Fibroblast of gingiva (primary cell): ENCODE results near the gene SLC6A2.
A peak's percentile ranks its signal among the peaks of the same experiment; 100 is the strongest.

ENCODE experiments used
- DNase-seq: peaks from one replicate; pipeline ENCODE4 v3.0.0-alpha.2; 2011; ENCODE audit warnings: low read depth

Gene SLC6A2

DNA sequence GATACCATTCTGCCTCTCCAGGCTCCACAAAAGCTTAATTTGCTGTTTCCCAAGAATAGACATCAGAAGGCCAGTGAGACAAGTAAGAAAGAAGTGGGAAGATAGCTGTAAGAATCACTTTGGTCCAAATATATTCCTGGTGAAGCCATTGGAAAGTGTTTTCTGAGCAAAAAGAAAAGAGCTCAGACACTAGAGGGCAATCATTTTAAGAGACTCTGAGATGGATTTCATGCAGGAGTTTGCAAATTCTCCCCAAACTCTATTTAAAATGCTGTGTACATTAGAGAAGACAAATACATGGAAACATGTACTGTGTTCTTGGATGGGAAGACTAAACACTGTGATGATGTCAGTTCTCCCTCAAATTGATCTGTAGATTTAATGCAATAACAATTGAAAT lies 8.0 kb upstream of the SLC6A2 start:
- DNase-seq, result no peak

DNA sequence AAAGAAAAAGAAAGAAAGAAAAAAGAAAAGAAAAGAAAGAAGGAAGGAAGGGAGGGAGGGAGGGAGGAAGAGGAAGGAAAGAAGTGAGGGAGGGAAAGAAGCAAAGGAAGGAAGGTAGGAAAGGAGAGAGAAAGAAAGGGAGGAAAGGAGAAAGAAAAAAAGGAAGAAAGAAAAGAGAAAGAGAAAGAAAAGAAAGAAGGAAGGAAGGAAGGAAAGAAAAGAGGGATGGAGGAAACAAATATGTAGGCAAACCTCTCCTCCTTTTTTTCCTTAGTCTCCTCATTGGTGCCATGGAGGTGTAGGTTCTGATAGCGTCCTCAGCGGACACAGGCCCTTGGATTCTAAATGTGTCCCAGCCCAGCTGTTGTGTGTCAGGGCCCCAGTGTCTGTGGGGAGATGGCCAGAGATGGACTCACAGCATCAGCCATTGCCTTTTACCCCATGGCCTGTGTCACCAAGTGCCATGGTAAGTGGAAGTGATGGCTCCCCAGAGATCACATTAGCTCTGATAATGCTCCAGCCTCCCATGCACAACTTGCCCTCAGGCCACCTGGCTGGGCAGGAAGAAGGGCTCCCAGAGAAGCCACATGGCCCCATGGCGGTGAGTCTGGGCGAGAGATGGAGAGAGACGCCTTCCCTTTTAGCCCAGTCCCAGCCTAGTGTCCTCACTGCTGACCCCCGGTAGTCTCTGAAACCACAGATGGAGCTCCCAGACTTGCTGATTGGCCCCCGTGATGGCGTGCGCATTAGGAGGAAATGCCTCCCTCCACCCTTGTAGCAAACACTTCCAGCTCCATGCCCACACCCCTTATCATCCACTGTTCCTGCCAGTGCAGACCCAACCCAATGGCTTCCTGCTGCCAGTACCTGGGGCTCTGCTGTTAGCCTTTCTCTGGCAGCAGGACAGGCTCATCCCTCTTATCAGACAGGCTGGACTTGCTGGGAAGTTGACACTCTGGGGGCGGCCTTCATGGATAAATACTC lies 3.7 kb upstream of the SLC6A2 start:
- DNase-seq, result no peak

DNA sequence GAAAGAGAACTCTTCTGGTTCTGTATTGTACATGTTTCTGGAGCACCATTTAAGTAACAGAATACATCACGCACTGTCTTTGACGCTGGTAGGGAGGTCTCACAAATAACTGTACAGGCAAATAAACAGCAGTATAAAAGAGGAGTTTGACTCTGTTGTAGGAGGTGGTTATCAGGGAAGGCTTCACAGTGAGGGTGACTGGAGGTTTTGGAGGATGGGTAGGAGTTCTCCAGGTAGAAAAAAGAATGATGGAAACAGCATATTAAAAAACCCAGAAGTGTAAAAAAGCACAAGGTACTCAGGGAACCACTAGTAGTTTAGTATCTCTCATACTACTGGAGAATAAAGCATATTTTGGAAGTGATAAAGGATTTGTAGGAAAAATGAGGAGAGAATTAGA lies 2.7 kb upstream of the SLC6A2 start:
- DNase-seq, result no peak

DNA sequence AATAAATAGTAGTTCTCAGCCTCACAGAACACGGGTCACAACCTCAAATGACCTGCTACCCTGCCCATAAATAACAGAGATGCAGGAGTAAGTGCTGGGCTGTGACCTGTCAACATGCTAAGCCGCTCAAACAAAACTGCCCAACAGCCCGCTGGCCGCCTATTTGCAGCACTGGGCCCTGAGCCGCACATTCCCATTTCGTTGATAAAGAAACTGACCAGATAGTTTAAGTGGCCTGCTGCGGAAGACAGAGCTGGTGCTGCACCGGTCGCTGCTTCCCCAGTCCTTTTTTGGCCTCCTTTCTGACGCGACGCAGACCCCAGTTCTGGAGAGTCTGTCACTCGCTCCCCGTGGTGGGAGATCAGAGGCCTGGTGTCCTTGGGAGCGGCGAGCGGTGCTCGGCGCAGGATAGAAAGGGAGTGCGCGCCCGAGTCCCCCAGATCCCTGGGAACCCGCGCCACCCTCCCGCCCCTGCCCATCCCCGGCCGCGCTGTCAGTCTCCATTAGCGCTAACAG lies 349 bp upstream of the SLC6A2 start:
- no peak for DNase-seq

DNA sequence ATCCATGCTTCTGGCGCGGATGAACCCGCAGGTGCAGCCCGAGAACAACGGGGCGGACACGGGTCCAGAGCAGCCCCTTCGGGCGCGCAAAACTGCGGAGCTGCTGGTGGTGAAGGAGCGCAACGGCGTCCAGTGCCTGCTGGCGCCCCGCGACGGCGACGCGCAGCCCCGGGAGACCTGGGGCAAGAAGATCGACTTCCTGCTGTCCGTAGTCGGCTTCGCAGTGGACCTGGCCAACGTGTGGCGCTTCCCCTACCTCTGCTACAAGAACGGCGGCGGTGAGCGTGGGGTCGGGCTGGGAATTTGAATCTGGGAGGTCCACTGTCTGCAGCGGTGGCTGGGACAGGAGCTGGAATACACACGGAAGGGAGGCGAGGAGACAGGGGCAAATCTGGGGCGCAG lies 904 bp downstream of the SLC6A2 start:
- DNase-seq, result no peak

DNA sequence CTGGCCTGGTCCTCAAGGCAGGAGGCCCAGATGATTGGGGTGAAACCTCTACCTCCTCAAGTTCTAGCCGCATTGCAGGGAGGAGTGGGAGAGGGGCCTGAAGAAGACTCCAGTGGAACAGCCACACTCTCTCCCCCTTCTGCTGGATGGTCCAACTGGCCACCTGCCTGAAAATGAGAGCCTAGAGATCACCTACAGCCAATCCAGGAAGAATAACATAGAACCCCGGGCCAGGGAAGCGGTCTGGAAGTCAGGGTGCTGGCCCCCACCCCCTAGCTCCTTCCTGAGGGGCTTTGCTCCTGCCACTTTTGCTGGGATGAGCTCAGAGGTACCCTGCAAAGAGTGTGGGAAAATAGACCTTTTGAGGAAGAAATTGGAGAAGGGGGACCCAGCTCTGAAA lies 1.8 kb downstream of the SLC6A2 start:
- DNase-seq, result no peak

DNA sequence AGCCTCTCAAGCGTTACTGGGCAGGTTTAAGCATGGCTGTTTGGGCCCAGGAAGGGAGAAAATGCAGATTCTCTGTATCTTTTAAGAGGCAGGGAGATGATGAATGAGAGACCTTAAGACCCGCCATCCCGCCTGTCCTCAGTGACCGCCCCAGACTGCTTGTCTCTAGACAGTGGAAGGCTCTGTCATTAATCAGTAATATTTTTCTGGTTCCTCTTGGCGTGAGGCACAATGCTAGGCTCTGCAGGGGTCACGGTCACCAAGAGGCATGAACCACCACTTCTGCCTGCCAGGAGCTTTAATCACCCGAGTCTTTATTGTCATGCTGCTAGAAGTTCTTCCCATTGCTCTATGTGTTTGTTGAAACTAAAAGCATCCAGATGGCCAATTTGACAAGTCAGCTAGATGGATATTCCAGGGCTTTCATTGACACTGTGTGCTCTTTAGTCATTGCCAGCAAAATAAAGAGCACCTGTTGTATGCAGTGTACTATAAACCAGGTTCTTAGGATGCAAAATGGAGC lies 3.2 kb downstream of the SLC6A2 start:
- no peak for DNase-seq

DNA sequence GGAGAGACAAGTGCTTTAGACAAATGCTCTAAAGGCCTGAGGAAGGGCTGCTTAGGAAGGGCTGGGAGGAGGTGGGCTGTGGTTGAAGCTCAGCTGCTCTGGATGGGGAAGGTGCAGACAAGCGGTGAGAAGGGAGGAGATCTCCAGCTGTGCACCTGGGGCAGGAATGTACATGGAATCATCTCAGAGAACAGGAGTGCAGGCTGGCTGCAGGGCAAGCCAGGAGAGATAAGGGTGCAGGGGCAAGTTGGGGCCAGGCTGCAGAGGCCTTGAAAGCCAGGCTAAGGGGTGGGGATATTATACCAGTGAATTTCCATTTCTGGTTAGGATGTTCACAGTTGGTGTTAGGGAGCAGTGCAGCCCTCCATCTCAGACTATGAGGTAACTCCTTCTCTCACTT lies 4.2 kb downstream of the SLC6A2 start:
- no peak for DNase-seq

DNA sequence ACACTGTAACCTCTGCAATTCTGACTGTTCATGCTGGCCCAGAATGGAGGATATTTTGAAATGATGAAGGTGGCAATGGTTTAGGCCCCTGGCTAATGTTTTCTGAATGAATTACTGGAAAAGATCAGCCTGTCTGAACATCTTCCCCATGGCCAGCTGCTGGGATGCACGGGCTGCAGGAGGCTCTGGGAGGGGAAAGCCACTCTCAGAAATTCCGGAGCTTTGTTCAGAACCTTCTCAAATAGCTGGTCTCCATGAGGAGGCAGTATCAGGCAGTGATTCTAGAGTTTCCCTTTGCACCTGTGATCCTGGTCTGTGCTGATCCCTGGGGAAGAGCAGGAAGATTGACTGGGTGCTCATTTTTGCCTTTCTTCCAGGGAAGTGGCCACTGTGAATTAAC lies 5.0 kb downstream of the SLC6A2 start:
- no peak for DNase-seq

DNA sequence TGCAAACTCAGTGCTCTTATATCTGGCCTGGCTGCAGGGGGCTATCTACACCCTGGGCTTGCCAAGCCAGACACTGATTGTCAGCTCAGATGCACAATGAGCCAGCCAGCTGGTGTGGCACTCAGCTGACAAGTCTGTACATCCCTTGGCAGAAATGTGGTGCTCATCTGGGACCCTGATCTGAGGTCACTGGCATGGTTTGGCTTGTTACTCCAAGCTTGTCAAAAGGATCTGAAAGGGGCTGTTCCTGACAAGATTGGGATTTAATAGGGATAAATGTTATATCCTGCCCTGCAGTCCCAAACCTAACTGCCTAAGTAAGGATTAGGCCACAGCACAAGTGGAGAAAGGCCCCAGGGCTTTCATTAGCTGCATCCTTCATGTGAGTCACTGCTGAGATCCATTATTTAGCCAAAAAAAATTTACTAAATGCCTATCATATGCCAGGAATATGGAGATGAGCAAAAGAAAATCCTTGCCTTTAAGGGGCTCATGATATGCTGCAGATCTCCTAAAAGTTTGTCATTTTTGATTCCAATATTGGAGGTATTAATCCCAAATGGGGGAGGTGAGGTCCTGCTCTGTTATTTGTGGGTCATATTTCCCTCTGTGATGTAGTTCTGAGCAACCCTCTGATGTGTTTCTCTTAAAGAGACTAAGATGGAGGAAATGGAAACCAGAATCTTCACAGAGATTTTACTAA lies 6.3 kb downstream of the SLC6A2 start:
- peak; percentile 70 for DNase-seq

DNA sequence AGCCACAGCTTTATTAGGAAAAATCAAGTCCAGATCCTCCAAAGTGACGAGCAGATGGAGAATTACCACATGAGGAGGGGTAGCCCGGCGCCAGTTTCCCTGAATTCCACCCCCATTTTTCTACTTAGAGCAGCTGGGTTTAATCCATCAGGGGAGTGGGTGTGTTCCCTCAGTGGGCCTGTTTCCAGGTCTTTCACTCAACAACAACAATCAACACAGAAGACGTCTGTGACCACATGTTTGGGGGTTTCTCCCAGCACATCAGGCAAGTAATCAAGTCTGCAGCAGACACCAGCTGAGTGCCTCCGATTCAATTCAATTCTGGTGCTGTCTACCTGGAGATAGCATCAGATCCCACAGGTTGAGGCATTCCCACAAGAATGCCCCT lies 6.8 kb downstream of the SLC6A2 start:
- DNase-seq, result peak; percentile 22

DNA sequence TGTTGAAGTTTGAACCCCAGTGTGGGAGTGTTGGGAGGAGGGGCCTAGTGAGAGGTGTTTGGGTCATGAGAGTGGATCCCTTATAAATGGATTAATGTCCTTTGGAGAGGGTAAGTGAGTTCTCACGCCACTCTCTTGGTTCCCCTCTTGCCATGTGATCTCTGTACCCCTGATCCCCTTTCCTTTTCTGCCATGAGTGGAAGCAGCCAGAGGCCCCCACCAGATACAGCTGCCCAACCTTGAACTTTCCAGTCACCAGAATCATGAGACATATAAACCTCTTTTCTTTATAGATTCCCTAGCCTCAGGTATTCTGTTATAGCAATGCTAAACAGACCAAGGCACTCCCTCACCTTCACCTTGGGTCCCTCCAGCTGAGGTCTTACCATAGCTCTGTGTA lies 7.4 kb downstream of the SLC6A2 start:
- no peak for DNase-seq

DNA sequence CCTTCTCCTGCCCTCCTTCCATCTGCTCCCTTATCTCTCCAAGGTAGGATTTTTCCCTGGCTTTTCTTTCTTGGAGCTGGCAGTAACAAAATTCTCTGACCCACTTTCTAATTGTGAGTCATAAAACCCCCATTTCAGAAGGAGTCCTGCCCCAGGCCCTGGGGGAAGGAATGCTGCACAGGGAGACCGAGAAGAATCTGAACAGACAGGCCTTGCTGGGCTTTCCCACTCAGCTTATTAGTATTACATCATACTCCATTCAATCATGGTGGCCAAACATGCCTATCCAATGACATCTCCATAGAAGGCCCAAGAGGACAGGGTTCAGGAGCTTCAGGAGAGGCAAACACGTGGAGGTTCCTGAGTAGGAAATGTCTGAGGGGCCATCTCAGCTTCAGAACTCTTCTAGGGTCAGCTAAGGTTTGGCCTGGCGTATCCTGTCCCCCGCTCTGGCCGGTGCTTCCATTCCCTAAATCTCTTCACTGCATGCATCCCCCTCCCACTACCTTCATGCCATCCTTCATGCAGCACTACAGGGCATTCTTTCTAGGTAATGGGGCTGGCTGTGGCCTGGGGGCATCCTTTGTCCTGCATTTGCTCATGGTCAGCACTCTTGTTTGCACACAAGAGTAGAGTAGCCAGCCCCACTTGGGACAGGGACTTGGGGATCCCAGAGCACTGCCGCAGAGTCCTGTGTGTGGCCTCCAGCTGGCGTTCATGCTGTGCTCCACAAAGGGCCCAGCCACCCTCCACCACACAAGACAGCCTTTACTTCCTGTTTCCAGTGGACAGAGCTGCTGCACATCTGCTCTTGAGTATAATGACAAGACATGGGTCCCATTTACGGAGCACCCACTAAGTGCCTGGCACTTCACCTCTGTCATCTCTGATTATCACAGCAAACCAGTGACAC lies 8.2 kb downstream of the SLC6A2 start:
- DNase-seq, result no peak

DNA sequence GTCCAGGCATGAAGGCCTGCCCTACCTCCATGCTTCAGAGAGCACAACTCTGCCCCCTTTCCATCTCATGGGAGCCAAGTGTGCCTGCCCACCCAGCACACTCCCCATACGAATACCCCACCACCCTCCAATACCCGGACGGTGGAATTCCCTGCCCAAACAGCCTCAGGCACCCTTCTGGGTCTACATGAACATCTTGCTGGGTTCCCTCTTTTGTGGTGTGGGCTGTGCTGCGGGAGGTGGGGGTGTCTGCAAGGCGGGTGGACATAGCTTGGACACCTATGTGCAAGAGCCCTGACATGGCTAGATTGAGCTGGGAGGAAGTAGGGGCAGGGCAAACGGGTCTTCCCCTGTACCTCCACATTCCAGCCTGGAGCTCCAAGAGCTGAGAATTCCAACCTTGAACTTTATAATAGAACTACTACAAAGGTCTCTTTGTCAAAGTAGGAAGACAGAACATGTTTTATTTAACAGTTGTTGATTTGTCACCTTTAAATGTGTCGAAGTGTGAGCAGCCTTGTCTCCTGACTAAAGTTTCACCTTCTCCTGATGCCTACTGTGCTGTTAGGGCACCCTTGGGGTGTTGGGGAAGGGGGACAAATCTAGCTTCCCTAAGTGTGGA lies 9.1 kb downstream of the SLC6A2 start:
- no peak for DNase-seq

DNA sequence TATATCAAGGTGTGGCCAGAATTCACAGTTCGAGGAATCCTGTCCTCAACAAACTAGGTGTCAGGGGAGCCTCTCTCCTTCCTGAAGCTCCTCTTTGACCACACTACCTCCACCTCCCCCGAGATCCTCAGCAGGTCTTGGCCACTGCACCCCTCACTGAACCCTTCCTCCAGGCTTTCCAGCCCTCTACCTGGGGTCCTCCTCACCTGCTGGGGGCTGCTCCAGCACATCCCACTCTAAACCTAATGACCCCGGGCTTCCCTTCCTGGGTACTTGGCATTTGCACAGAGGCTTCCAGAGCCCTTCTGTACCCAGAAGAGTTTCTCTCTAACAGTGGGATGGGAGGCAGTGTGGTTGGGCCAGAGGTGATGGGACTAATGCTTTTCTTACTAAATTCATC lies 9.7 kb downstream of the SLC6A2 start:
- no peak for DNase-seq

DNA sequence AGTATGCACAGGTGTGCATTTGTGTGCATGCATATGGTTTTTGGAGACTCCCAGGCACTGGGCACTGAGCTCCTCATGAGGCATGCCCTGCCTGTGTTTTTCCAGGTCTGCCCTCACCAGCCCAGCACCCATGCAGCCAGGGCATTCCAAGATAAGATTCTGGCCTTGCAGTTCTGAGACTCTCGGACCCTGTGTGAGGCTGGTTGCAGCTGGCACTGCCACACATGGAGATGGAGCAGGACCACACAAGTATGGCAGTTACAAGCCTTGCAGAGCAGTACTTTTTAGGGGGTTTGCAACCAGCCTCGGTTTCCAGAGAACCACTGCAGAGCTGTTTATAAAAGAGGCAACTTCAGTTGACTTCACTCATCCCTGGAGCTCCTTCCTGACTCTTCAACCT lies 10.2 kb downstream of the SLC6A2 start:
- no peak for DNase-seq

DNA sequence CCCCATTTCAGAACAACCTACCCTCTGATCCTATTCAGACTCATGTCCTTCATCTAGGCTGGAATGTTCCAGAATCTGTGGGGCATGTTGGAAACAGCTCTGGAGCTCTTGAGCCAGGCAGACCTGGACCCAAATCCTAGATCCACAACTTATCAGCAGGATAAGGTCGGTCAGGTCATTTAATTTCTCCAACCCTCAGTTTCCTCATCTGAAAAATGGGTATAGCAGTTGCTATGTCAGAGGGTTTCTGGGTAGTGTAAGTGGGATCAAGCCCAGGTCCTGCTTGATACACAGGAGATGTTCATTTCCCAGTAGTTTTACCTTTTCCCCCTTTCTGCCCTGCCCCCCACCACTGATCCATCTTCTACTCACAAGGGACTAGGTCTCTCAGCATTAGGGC lies 12.0 kb downstream of the SLC6A2 start:
- DNase-seq, result no peak

DNA sequence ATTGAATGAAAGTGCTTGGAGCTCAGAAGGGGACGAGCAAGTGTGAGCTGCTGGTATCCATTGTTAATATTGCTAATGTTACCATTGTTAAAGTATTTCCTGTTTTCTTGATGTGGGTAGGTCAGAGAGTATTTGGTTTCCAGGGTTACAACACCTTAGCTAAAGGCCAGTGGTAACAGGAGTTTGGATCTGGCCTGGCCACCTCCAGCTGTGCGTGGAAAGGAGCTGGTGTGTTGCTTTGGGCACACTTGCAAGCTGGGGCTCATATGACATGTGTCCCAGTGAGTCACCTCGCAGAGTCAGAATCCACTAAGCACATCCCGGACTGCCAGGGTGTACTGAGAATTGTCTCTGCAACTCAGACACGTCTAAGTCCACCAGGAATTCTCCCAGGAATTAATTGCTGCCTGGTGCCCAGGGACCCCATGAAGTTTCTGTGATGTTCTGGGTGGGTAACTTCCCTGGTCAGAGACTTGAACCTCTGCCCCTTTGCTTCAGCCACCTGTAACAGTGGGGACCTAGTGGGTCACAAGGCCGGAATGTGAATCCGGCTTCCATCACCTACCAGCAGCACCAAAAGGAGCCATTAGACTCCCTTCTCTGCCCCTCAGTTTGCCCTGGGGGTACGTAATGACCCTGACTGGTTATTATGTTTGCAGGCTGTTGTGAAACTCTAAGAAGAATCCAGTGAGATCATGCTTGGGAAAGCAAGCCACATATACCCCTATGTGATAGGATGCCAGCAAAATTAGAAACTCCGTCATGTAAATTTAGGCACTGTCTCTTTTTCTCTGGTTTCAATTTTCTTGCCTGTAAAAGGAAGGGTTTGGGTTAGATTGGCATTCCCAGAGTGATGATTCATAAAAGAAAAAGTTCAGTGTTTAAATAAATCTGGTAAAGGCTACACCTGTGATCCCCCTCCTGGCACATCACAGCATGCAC lies 12.8 kb downstream of the SLC6A2 start:
- DNase-seq, result peak; percentile 86

DNA sequence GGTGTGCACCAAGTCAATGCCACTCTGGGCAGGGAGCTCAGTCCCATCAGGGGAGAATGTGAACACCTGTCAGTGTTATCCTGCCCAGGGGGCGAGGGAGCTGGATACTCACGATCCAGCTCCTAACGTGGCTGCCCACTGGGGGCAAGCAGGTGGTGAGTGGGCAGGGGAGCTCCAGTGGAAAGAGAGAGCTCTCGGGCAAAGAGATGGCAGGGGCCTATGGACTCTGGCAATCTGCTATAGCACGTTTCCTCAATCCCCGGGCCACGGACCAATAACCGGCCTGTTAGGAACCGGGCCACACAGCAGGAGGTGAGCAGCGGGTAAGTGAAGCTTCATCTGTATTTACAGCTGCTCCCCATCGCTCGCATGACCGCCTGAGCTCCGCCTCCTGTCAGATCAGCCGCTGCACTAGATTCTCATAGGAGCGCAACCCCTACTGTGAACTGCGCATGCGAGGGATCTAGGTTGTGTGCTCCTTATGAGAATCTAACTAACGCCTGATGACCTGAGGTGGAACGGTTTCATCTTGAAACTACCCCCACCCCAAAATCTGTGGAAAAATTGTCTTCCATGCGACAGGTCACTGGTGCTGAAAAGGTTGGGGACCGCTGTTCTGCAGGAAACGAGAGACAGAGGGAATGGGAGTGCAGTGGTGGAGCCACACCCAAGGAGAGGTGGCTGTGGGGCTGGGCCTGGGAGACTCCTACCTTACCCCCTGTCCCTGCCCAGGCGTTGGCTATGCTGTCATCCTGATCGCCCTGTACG lies 15.6 kb downstream of the SLC6A2 start:
- no peak for DNase-seq

DNA sequence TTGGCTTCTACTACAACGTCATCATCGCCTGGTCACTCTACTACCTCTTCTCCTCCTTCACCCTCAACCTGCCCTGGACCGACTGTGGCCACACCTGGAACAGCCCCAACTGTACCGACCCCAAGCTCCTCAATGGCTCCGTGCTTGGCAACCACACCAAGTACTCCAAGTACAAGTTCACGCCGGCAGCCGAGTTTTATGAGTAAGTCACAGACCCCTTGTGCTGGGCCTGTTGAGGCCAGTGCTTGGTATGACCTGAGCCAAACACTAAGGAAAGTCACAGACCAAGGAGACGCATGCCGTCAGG lies 16.1 kb downstream of the SLC6A2 start:
- no peak for DNase-seq
